ENCODE data around the gene NSG1.

DNA sequence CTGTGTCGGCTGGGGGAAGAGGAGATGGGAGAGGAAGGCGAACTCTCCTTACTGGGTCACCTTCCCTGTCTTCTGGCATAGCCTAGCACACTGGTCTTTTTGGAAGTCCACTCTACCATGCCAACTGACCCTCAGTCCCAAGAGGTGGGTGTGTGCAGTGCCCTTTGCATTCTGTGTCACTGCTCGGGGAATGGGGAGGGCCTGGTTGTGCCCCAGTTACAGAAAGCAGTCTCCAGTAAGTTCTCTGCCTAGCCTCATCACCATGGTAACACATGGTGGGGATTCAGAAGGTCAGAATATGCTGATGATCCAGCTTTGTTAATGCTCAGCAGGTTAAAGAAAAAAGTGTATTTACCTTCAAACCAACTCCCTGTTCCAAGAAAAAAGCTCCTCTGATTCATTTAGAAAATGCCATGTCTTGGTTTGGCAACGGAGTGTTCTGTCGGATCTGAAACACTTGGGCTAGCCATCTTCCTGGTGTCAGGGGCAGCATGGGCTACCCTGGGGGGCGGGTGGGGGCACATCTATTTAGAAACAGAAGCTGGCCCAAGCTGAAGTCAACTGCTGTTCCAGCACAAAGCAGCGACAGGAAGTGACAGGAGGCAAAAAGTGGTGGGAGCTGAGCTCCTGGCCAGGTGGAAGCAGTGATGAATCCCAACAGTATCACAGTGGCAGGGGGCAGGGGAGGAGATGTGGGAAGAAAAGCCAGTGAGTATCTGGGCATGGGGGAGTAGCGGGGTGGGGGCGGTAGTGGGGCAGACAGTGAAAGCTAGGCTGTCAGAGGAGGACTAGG is 37.0 kb downstream of the NSG1 start:
- no peak for TF ChIP-seq POLR2A (IDR thresholded peaks at IDR 0.05)
- TF ChIP-seq, protein P1, sequence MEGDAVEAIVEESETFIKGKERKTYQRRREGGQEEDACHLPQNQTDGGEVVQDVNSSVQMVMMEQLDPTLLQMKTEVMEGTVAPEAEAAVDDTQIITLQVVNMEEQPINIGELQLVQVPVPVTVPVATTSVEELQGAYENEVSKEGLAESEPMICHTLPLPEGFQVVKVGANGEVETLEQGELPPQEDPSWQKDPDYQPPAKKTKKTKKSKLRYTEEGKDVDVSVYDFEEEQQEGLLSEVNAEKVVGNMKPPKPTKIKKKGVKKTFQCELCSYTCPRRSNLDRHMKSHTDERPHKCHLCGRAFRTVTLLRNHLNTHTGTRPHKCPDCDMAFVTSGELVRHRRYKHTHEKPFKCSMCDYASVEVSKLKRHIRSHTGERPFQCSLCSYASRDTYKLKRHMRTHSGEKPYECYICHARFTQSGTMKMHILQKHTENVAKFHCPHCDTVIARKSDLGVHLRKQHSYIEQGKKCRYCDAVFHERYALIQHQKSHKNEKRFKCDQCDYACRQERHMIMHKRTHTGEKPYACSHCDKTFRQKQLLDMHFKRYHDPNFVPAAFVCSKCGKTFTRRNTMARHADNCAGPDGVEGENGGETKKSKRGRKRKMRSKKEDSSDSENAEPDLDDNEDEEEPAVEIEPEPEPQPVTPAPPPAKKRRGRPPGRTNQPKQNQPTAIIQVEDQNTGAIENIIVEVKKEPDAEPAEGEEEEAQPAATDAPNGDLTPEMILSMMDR (IDR thresholded peaks at IDR 0.05), result no peak
